ENCODE measurements around the gene ATXN8OS. TPM values are rescaled to one million over a fixed set of nuclear protein-coding genes. Genes with fewer than 3 reads are reported as not detected.

The ATXN8OS gene
- total and polyA plus RNA-seq, 2 of the 4 experiments (the other 2 are of a cell fraction): not detected

- TF ChIP-seq BHLHE40 (IDR thresholded peaks at IDR 0.05; ENCODE audit: low read depth, low read length): no peak
- TF ChIP-seq MAZ (IDR thresholded peaks at IDR 0.05; ENCODE audit: borderline replicate concordance, low read depth, low read length): no peak
These were observed at the start of gene ATXN8OS (continued) for GRCh38 chr13:70107498-70108281.

GRCh38 chr13:70080012-70080411 lies 27.6 kb upstream of the ATXN8OS start:
- ChIA-PET POLR2A (ENCODE audit: unreplicated experiment) (no interaction called here), CTCF (no interaction called here)
- Histone ChIP-seq H3K27me3 (ENCODE audit: control insufficient read depth, insufficient read depth, low read length) (no peaks in the 10 kb centered on the region), H3K79me1 (ENCODE audit: low read depth in 1 of 2, low read length in 2 of 2) (no peaks in the 10 kb centered on the region), H2AK9ac (replicated peaks; ENCODE audit: low read depth, low read length, poor library complexity) (no peak overlapping the region), H3K9ac (ENCODE audit: low read depth, low read length) (no peak overlapping the region), H3K4me1 (ENCODE audit: control insufficient read depth, insufficient read depth, low read length) (no peaks in the 10 kb centered on the region), H2BK15ac (ENCODE audit: low read depth, low read length) (no peak overlapping the region), H3K27ac (ENCODE audit: insufficient read depth, low read length) (no peak overlapping the region), H4K91ac (ENCODE audit: insufficient read depth, low read depth, low read length) (no peak overlapping the region), H3K4ac (ENCODE audit: low read depth, low read length) (no peak overlapping the region), H2BK5ac (ENCODE audit: low read depth, low read length, poor library complexity, severe bottlenecking) (no peak overlapping the region), H4K5ac (ENCODE audit: low read depth, low read length) (no peak overlapping the region), H3K9me1 (ENCODE audit: insufficient read depth, low read length) (no peaks in the 10 kb centered on the region), H3K4me2 (ENCODE audit: low read depth, low read length) (no peak overlapping the region), H3K18ac (ENCODE audit: low read depth, low read length) (no peak overlapping the region), H2AFZ (replicated peaks; ENCODE audit: low read length, poor library complexity) (no peak overlapping the region), H3K4me3 (ENCODE audit: insufficient read depth, low read depth, low read length) (no peak overlapping the region), H4K20me1 (ENCODE audit: insufficient read depth, low read length) (no peaks in the 10 kb centered on the region), H3K14ac (replicated peaks; ENCODE audit: low read depth, low read length) (no peak overlapping the region), H3K23ac (ENCODE audit: low read depth, low read length) (no peak overlapping the region), H2BK20ac (ENCODE audit: low read depth, low read length) (no peak overlapping the region), H2BK120ac (ENCODE audit: low read depth, low read length) (no peak overlapping the region), H3K9me3 (ENCODE audit: control insufficient read depth, insufficient read depth, low read length) (peaks cover 7% of the 10 kb centered on the region), H3K56ac (ENCODE audit: extremely low read depth, insufficient read depth, low read length) (no peak overlapping the region), H3K36me3 (ENCODE audit: control insufficient read depth, insufficient read depth, low read length) (no peaks in the 10 kb centered on the region), H4K8ac (ENCODE audit: low read depth in 2 of 2, low read length in 2 of 2) (no peak overlapping the region), H2AK5ac (ENCODE audit: low read depth, low read length) (no peak overlapping the region)
- dilution Hi-C loops (cut with HindIII; ENCODE audit: low sequenced_read_pairs, unreplicated experiment): no loop called here
- intact Hi-C loops (cut with micrococcal nuclease): no loop called here
- DNase-seq: no peak
- WGBS, 2 experiments (ENCODE audit: extremely low coverage in 2 of 2, insufficient read length in 1 of 2): no CpG with 5 or more reads among the region's 4 CpGs
- no TSS peak for BruUV-seq (replicated peaks)
- in situ Hi-C loops (cut with MboI; ENCODE audit: low sequenced_read_pairs): no loop called here
- no peak for ATAC-seq (ENCODE audit: low read depth)
- TF ChIP-seq NFE2L2 (IDR thresholded peaks at IDR 0.05; ENCODE audit: low read depth, low read length) (no peak), MXI1 (IDR thresholded peaks at IDR 0.05; ENCODE audit: borderline replicate concordance, low read depth, low read length) (no peak), MAZ (IDR thresholded peaks at IDR 0.05; ENCODE audit: borderline replicate concordance, low read depth, low read length) (no peak), RCOR1 (IDR thresholded peaks at IDR 0.05; ENCODE audit: insufficient replicate concordance, low read length) (no peak), CEBPB (IDR thresholded peaks at IDR 0.05; ENCODE audit: low read depth, low read length) (no peak), RFX5 (IDR thresholded peaks at IDR 0.05; ENCODE audit: low read depth, low read length) (no peak), MAFK (IDR thresholded peaks at IDR 0.05; ENCODE audit: low read depth, low read length) (no peak), BHLHE40 (IDR thresholded peaks at IDR 0.05; ENCODE audit: low read depth, low read length) (no peak), ELK1 (IDR thresholded peaks at IDR 0.05; ENCODE audit: borderline replicate concordance, low read depth, low read length) (no peak), FOS (IDR thresholded peaks at IDR 0.05; ENCODE audit: low read depth, low read length) (no peak), CHD1 (IDR thresholded peaks at IDR 0.05; ENCODE audit: low read depth, low read length) (no peak), USF2 (IDR thresholded peaks at IDR 0.05; ENCODE audit: low read depth, low read length) (no peak), RAD21 (IDR thresholded peaks at IDR 0.05; ENCODE audit: low read length) (no peak)
